Activated T-cell treated with anti-CD3 and anti-CD28 coated beads for 4 hours (primary cell): ENCODE results near the gene PPP1R12B.
"Not testable (repeated sequence)": the region's sequence is repeated elsewhere in the genome, so short reads cannot be mapped to it uniquely, and the experiment has no call there.

Experiments used
- DNase-seq: peaks from one replicate; pipeline ENCODE4 v3.0.0-alpha.2; 2020

Gene PPP1R12B

DNA sequence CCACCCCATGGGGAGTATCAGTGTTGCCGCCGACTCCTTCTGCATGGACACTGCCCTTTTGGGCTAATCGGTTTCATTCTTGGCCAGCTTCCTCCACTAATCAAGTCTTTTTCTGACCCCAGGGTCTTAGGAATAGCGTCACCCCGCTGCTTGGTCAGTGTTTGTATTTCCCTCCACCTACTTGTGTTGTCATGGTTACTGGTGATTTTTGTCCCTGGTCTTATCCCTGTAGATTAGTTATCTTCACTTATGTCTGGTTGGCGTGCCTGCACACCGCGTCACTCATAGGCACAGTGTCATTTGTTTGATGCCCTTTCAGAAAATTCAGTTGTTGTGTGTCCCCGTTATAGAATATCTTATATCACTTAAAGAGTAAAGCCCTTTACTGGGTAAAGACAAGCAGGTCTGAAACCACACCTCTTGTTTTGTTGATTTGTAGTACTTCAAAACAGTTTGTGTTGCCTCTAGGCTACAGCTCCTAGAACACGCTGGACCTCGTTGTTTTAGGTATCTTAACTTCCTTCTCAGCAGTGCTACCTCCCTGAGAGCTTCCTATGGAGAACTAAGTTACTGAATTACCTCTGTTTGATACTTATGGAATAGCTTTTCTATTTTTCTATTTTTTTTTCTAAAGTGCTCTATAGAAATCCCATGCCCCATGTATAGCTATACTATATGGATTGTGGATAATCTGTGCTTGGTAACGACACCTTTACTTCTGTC lies 868 bp downstream of the PPP1R12B start:
- DNase-seq: no peak

DNA sequence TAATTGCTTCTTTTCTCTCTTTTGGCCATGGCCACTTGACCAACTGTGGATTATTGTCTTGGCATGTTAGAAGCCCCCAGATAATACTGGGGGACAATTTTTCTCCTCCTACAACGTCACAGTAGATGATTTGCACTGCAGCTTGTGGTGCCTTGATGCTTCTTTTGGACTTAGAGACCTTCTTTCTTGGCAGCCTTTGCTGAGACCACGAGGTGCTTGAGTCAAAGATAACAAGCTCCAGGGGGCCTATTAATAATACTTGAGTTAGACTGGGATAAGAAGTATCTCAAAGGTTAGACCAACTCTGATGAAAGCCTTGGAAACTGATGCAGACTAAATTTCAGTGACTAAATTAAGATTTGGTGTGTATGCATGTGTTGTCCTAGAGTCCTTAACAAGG lies 3.2 kb downstream of the PPP1R12B start:
- no peak for DNase-seq

DNA sequence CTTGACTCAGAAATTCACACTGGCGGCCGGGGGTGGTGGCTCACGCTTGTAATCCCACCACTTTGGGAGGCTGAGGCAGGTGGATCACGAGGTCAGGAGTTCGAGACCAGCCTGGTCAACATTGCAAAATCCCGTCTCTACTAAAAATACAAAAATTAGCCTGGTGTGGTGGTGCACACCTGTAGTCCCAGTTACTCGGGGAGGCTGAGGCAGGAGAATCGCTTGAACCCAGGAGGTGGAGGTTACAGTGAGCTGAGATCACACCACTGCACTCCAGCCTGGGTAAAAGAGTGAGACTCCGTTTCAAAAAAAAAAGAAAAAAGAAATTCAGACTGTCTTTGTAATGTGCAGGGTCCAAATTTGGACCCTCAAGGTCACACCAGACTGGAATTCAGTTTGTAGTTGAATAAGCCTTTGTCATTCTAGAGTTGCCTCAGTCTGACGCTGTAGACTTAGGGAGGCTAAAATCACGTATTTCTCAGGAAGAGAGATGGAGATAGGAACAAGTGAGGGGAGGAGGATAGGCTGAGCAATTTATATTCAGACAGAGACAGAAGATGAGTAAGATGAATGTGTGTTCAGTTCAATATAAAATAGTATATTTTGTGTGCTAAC lies 4.2 kb downstream of the PPP1R12B start:
- not testable (repeated sequence) for DNase-seq

DNA sequence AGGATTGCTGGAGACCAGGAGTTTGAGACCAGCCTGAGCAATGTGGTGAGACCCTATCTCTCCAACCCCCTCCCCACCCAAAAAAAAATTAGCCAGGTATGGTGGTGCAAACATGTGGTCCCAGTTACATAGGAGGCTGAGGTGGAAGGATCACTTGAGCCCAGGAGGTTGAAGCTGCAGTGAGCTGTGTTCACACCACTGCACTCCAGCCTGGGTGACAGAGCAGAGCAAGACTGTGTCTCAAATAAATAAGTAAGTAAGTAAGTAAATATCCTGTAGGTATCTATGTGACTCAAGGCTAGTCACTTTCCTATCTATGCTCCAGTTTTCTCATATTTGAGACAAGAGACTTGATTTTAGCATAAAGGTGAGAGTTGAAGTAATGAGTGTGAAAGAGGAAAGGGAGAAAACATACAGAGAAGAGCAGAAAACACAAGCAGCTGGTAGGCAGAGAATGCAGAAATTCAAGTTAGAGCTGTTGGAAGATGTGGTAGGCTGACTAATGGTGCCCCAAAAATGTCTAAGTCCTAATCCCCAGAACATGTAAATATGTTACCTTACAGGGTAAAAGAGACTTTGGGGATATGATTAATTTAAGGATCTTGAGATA lies 7.5 kb downstream of the PPP1R12B start:
- no peak for DNase-seq

DNA sequence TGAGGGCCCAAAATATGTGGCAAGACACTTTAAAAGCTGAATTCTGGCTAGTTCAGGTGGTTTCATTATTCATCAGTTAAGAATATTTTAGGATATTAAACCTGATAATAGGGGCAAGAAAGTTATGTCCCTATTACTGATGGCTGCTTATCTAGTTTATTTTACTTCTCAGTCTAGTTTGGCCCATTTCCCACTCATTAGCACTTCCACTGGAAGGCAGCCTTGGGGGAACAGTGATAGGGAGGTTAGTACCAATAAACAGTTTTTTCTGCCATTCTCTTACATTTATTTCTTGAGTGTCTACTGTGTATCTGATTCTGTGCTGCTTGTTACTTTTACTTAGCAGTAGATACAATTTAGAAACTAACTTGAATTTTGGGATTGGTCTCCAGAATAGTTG lies 9.0 kb downstream of the PPP1R12B start:
- DNase-seq: no peak

DNA sequence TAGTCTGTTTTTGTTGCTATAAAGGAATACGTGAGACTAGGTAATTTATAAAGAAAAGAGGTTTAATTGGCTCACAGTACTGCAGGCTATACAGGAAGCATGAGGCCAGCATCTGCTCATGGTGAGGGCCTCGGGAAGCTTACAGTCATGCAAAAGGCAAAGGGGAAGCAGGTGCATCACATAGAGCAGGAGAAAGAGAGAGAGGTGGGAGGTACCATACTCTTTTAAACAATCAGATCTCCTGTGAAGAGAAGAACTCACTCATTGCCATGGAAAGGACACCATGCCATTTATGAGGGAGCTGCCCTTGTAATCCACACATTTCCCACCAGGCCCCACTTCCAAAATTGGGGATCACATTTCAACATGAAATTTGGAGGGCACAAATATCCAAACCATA lies 12.7 kb downstream of the PPP1R12B start:
- DNase-seq: no peak

DNA sequence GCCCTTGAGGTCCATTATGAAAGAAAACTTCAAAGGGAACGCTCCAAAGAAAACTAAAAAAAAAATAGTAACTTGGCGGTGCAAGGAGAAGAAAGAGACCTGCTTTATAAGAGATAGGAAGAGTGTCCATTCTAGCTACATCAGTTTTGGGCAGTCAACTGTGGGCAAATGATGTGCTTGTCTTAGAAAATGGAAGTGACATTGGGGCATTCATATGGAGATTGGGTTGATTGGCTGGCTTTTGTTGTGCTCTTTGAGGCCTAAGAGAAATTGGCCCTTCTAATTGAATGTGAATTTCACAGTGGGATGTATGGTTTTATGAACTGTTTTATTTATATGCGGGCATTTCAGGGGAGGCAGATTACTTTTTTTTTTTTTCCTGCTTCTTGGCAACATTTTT lies 13.2 kb downstream of the PPP1R12B start:
- DNase-seq: no peak

DNA sequence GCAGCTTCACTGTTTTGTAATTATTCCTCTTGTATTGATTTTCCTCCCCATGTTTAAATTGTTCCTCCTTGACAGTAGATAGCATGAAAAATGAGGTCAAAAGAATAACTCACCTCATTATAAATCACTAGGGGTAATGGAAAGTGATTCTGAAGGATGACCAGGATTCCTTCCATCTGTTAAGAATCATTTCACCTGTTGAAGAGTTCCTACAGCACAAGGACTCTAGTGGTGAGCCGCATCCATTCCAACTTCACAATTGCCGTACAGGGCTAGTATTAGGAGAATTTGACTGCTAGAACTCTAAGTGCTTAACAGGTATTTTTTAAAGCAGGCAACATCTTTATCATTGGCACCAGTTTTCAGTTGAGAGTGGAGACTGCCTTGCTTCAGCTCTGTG lies 13.7 kb downstream of the PPP1R12B start:
- DNase-seq: no peak

DNA sequence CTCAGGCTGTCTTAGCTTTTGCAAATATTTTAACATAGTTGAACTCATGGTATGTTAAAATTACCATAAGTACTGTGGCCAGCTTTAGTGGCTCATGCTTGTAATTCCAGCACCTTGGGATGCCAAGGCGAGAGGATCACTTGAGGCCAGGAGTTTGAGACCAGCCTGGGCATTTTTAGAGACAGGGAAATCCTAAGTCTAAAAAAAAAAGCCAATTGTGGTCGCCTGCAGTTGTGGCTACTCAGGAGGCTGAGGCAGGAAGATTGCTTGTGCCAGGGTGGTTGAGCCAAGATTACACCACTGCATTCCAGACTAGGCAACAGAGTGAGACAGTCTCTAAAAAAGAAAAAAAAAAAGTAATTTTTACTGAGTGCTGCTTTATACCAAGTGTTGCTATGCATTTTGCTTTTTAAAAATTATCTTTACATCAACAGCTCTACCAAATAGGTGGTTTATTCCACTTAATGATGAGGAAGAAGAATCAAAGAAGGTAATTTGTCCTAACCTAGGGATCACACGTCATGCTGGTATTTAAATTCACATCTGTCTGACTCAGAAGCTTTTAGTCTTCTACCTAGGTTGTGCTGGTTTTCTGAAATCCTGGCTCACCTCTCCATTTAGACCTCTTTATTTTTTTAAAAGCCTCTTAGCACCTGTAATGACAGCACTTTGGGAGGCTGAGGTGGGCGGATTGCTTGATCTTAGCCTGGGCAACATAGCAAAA lies 16.8 kb downstream of the PPP1R12B start:
- no peak for DNase-seq

DNA sequence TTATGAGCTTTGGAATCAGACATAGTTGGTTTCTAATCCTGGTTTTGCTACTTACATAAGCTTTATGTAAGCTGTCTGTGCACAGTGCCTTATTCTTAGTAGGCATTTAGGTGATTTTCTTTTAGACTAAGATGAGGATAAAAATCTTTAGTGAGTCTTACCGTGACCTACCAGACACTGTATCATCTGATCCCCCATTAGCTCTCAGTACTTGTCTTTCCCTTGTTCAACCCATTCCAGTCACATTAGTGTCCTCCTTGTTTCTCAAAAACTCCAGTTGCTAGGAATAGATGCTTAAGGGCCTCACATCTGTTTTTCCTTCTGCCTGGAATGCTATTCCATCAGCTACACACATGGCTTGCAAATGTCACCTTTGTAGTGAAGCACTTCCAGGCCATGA lies 18.8 kb downstream of the PPP1R12B start:
- DNase-seq: no peak

DNA sequence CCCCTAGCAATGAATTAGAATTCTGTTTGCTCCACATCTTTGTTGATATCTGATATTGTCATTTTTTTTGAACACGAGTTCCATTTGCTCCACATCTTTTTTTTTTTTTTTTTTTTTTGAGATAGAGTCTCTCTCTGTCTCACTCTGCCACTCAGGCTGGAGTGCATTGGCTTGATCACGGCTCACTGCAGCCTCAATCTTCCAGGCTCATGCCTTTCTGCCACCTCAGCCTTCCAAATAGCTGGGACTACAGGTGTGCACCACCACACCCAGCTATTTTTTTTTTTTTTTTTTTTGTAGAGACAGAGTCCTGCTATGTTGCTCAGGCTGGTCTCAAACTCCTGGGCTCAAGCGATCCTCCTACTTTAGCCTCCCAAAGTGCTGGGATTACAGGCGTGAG lies 22.4 kb downstream of the PPP1R12B start:
- not testable (repeated sequence) for DNase-seq

DNA sequence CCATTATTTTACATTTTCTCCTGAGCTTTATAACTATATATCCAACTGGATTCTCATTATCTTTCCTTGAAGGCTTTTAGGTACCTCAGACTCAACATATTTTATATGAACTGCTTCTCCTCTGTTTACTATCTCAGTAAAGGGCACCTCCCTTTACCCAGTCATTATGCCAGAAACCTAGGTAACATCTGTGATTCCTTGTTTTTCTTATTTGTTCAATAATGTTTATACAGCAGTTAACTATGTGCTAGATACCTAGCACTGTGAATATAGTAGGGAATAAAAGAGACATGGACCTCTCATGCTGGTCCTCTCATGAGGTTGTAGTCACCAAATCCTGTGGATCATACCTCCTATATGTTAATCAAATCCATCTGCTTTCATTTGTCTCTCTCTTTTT lies 25.6 kb downstream of the PPP1R12B start:
- DNase-seq: no peak

DNA sequence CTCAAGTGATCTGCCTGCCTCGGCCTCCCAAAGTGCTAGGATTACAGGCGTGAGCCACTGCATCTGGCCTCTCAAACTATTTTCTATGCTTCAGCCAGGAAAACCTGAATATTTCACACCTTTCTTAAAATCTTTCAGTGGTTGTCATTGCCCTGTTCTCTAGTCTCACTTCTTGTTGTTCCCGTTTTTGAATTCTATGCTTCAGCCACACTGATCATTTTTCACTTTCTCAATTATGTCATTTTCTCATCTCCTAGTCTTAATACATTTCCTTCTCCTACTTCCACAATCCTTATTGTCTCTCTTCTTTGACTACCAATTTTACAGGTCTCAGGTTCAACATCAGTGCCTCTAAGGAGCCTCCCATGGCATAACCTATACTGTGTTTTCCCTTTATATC lies 26.7 kb downstream of the PPP1R12B start:
- DNase-seq: not testable (repeated sequence)

DNA sequence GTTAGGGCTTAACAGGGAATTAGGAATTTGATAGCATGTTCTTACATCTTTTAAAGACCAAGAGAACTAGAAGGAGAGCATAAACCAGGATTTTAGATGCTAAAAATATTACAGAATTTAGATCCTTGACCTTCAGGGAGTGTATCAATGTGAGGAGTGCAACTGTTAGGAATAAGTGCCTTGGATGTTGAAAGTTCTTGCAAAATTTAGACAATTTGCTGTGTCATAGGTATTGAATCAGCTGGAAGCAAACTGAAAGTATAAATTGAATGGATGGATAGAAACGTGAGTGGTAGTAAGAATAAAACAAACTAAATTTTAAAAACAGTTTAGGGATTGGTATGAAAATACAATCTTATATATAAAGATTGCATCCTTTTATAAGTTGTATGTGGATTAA lies 27.7 kb downstream of the PPP1R12B start:
- DNase-seq: no peak

DNA sequence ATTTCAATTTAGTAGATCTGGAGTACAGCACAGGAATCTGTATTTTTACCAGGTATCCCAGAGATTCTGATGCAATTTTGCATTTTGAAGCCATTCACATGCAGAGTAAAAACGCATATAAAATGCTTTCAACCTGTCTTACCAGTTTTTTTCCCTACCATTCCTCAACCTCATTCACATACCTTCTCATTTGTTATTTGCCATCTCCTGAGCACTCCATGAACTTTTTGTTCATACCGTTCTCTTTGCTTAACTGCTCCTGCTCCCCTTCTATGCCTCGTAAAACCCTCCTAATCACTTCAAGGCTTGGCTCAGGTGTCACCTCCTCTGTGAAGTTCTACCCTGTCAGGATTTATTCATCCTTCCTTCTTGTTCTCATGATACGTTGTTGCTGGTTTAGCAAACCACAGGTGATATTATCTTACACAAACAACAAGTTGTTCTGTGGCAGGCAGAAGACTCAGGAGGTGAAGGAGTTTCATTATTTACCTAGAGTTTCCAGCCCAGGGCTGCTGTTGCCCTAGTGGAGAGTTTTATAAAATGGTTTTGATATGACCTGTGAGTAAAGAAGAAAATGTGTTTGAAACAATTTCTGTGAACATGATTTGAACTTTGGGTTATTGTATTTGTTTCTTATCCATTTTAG lies 31.5 kb downstream of the PPP1R12B start:
- DNase-seq: not testable (repeated sequence)

DNA sequence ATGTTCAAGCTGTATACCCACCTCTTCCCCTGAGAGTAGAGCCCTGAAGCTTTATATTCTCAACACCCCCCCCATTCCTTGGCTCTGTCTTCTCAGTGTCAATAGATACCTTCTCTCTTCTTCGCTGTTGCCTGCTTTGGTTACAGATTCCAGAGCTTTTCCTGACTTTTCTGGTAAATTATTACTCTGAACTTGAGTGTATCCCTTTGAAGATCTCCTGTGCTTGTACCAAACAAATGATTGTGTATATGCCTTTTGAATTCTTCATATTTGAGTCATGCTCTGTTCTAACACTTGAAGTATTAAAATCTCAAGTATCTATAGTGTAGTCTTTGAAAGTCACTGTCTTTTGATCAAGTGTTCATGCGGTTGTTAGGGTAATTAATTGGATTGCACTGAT lies 32.0 kb downstream of the PPP1R12B start:
- not testable (repeated sequence) for DNase-seq

DNA sequence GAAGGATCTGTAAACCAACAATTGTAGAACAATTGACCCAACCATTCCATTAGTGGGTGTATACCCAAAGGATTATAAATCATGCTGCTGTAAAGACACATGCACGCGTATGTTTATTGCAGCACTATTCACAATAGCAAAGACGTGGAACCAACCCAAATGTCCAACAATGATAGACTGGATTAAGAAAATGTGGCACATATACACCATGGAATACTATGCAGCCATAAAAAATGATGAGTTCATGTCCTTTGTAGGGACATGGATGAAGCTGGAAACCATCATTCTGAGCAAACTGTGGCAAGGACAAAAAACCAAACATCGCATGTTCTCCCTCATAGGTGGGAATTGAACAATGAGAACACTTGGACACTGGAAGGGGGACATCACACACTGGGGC lies 33.4 kb downstream of the PPP1R12B start:
- not testable (repeated sequence) for DNase-seq

DNA sequence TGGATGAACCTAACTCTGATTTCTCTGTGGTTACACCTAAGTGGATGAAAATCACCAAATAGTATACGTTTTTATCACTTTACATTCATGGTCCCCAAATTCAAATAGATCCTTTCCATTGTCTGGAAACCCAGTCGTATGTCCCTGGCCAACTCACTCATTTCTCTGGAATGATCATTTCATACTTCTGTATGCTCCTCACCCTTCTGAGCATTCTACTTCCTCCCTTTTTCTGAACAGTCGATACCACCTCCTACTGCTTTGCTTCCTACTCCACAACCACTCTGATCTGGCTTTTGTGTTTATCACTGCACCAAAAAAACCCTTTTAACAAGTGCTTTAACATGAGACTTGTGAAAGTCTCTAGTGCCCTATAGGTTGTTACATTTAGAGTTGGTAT lies 47.3 kb downstream of the PPP1R12B start:
- DNase-seq: not testable (repeated sequence)

DNA sequence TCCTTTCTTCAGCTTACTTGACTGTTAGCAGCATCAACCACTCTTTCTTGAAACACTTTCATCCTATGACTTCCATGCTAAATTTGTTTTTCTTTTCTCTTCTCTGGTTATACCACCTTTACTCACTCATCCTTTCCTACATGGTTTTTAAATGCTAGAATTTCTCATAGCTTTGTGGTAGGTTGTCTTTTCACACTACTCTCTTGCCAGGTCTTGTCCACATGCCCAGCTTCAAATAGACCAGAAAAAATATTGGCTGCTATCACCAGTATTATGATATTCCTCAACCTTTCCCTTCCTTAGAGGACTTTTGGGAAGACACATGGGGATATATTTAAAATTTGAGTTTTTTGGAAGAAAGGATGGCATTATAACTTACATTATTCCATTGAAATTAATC lies 48.8 kb downstream of the PPP1R12B start:
- no peak for DNase-seq

DNA sequence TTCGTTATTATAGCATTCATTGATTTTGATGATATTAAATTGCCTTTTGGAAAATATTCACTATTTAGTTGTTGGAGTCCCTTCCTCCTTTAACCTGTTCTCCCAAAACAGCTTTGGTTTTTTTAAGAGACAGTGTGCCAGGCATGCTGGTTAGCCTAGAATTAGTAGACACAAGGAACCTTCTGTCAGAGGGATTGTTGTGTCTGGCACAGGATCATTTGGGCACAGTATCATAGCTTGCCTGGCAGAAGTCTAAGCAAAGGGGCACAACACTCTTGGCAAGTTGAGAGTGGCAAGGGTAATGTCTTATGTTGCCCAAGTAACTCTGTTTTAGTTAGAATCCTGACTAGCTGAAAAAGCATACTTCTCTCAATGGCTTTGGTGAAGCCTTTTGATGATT lies 49.9 kb downstream of the PPP1R12B start:
- not testable (repeated sequence) for DNase-seq

DNA sequence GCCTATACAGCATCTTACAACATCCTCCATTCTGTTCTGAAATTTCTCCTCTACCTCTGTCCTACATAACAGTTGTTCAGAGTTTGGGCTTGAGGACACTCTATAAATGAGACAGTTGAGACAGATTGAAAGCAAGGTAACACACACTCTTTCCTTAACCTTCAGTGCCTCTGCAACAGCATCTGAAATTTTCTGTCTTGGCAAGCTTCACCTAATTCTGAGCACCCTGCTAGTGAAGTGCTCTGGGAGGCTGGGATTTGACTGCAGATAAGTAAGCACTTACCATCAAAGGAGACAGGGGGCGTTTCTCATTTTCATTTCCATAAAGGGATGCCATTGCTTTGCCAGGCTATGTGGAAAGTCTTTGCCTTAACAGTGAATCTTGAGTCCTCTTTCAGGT lies 53.3 kb downstream of the PPP1R12B start:
- DNase-seq: not testable (repeated sequence)

DNA sequence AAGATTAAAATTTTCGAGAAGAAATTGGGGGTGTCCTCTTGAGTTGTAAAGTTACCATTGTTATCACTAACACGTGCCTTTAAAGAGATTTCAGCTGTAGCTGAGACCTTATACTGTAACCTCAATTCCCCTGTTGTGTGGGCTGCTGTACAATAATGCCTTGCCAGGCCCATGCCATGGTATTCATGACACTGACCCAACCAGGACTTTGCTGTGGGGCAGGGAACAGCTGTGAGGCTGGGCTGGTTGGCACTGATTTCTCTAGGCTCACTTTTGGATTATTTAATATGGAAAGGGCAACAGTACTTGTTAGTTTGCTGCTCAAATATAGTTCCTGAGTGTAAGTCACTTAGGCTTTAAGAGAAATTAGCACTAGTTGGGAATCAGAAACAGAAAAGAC lies 54.9 kb downstream of the PPP1R12B start:
- not testable (repeated sequence) for DNase-seq

DNA sequence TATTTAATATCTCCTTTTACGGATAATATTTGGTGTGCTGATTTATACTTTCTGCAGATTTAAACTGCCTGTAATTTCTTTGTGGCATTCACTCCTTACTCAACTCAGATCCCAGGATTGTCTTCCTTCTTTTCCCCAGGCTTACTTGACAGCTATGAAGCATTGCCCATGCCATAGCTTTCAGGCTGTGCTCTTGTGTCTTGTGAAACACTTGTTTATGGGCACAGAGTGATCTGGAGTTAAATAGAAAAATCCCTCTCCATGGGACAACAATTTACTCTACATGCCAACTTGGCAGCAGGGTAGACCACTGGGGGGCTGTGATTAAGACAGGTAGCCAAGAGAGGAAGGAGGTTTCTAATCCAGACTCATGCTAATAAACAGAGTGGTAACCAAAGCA lies 57.4 kb downstream of the PPP1R12B start:
- no peak for DNase-seq
